ENCODE measurements around the gene CHRND. TPM values are rescaled to one million over a fixed set of nuclear protein-coding genes. Genes with fewer than 3 reads are reported as not detected.

Gene CHRND
- total and polyA plus RNA-seq, 4 donors, result not detected

- Histone ChIP-seq H3K4me3 (ENCODE audit: low read depth in 1 of 3, low read length in 3 of 3) (no peak overlapping the region), H3K4me1 (ENCODE audit: control insufficient read depth in 4 of 4, insufficient read depth in 4 of 4, low read length in 3 of 4) (peaks cover 13 to 69% (median 55%) of the 10 kb centered on the region in 4 donors), H3K27ac (ENCODE audit: low read depth in 1 of 2, low read length in 2 of 2) (peak overlapping the region; percentile 60 to 78), H3K9me3 (ENCODE audit: control insufficient read depth in 4 of 4, low read length in 3 of 4) (no peaks in the 10 kb centered on the region), H3K9ac (ENCODE audit: low read depth in 1 of 2, low read length in 2 of 2) (no peak overlapping the region), H3K27me3 (ENCODE audit: control insufficient read depth in 4 of 4, insufficient read depth in 4 of 4, low read length in 3 of 4) (no peaks in the 10 kb centered on the region), H3K36me3 (ENCODE audit: control insufficient read depth in 4 of 4, insufficient read depth in 3 of 4, low read depth in 1 of 4, low read length in 3 of 4) (peaks cover 0 to 2% (median 0%) of the 10 kb centered on the region in 4 donors)
- TF ChIP-seq RXRA (IDR thresholded peaks at IDR 0.05) (no peak), ATF3 (IDR thresholded peaks at IDR 0.05) (no peak), RAD21 (IDR thresholded peaks at IDR 0.05) (no peak), HNF4G (IDR thresholded peaks at IDR 0.05) (no peak), NR2F2 (IDR thresholded peaks at IDR 0.05) (no peak), SP1 (IDR thresholded peaks at IDR 0.05) (no peak), GABPA (IDR thresholded peaks at IDR 0.05 in 1 of 2, conservative IDR thresholded peaks at IDR 0.05 in 1 of 2) (no peak), ZBTB33 (IDR thresholded peaks at IDR 0.05) (no peak), MAX (IDR thresholded peaks at IDR 0.05) (no peak), JUND (IDR thresholded peaks at IDR 0.05) (no peak), YY1 (IDR thresholded peaks at IDR 0.05) (no peak), FOXA2 (IDR thresholded peaks at IDR 0.05) (no peak), EGR1 (IDR thresholded peaks at IDR 0.05; ENCODE audit: low read depth in 2 of 2) (no peak), TAF1 (conservative IDR thresholded peaks at IDR 0.05) (no peak), FOXA1 (IDR thresholded peaks at IDR 0.05) (no peak), CTCF (IDR thresholded peaks at IDR 0.05; ENCODE audit: low read depth, low read length, missing input control) (no peak), HNF4A (conservative IDR thresholded peaks at IDR 0.05) (no peak), REST (IDR thresholded peaks at IDR 0.05) (no peak)
- 85% methylated on average over 1 of the region's 1 CpG for WGBS
- no peak for DNase-seq (ENCODE audit: low spot score)
Observed at GRCh38 chr2:232575404-232575746, 49.4 kb downstream of the CHRND start.

All from liver (tissue), 9 donors.